K562 (cell line): ENCODE results near the gene SMIM29. TPM values are rescaled to one million over a fixed set of nuclear protein-coding genes. Genes with fewer than 3 reads are reported as not detected.

Experiments
- BCOR ChIP-seq: fragments of 450-650 bp; IDR thresholded peaks from 2 replicates; pipeline ENCODE4 v1.6.1; 2016
- CC2D1A ChIP-seq: fragments of 450-650 bp; IDR thresholded peaks from 2 replicates; pipeline ENCODE4 v1.6.1; 2017; ENCODE audit warnings: mild to moderate bottlenecking
- ELF1 ChIP-seq: fragments of 200-800 bp; sonication (Bioruptor generic); IDR thresholded peaks from 2 replicates; pipeline ENCODE4 v1.6.1; 2016; ENCODE audit warnings: missing genetic modification characterization, missing compliant biosample characterization
- EZH2 ChIP-seq: IDR thresholded peaks from 2 replicates; pipeline ENCODE4 v1.6.1; 2012; ENCODE audit warnings: low read depth, mild to moderate bottlenecking, inconsistent platforms, low read length, borderline replicate concordance
- FOXA3 ChIP-seq, 2 experiments: fragments of 450-650 bp in 1 of 2; sonication (generic) in 1 of 2; formaldehyde crosslinking; IDR thresholded peaks in 1 of 2; conservative IDR thresholded peaks in 1 of 2; 2 replicates each; pipeline versions ENCODE4 v1.4.0 to v1.8.0; 2020 to 2022; ENCODE audit warnings: mild to moderate bottlenecking in 2 of 2, missing genetic modification reagents in 1 of 2
- ILF3 ChIP-seq: fragments of 450-650 bp; IDR thresholded peaks from 2 replicates; pipeline ENCODE4 v1.6.1; 2018; ENCODE audit warnings: antibody characterized with exemption, mild to moderate bottlenecking, moderate library complexity, borderline replicate concordance
- TEAD2 ChIP-seq: fragments of 450-650 bp; IDR thresholded peaks from 2 replicates; pipeline ENCODE4 v1.6.1; 2016; ENCODE audit warnings: missing genetic modification characterization, control low read depth, missing compliant biosample characterization
- TGIF2 ChIP-seq: sonication (generic); formaldehyde crosslinking; IDR thresholded peaks from 2 replicates; pipeline ENCODE4 v1.8.1; 2022; ENCODE audit warnings: mild to moderate bottlenecking, missing genetic modification reagents, moderate library complexity
- ZNF263 ChIP-seq: sonication (generic); formaldehyde crosslinking; IDR thresholded peaks from 2 replicates; pipeline ENCODE4 v1.8.0; 2022; ENCODE audit warnings: mild to moderate bottlenecking, missing genetic modification reagents, borderline replicate concordance
- ZNF311 ChIP-seq: fragments of 250-450 bp; sonication (Bioruptor Pico); IDR thresholded peaks from 2 replicates; pipeline ENCODE4 v1.4.0; 2020; ENCODE audit warnings: mild to moderate bottlenecking, moderate library complexity
- ZNF561 ChIP-seq: fragments of 450-650 bp; formaldehyde crosslinking; conservative IDR thresholded peaks from 2 replicates; pipeline ENCODE4 v1.4.0; 2020; ENCODE audit warnings: mild to moderate bottlenecking, moderate library complexity
- ZNF583 ChIP-seq: fragments of 250-450 bp; sonication (Bioruptor Pico); IDR thresholded peaks from 2 replicates; pipeline ENCODE4 v1.4.0; 2020
- polyA plus RNA-seq, 8 experiments: library from polyadenylated mRNA; depleted of rRNA in 4 of 8; stranded (reverse) in 5 of 8; unstranded in 3 of 8; fragments of >200 nt; fragmentation: Nextera tagmentation in 2 of 8; fragmentation: Illumina TruSeq in 1 of 8; extraction: Ambion mirVana in 2 of 8; extraction: Trizol in 1 of 8; gene quantifications; 2 replicates each; pipeline versions ENCODE4 v1.2.1 to v1.2.3, GENCODE V29; 2011 to 2014; ENCODE audit warnings: inconsistent platforms in 1 of 8, missing spikeins in 1 of 8
- total RNA-seq, 7 experiments: library from RNA; depleted of rRNA in 6 of 7; stranded (reverse); fragments of >200 nt in 6 of 7; fragmentation: Illumina TruSeq in 2 of 7; extraction: Trizol in 2 of 7; gene quantifications; 2 replicates each; pipeline versions ENCODE4 v1.2.1 to v1.2.3, GENCODE V29; 2011 to 2021; ENCODE audit warnings: low replicate concordance in 1 of 7
- TF ChIP-seq, protein P1 (sequence below): fragments of 200-600 bp; sonication (generic); IDR thresholded peaks from one replicate; pipeline ENCODE4 v1.6.1; 2012; ENCODE audit warnings: mild to moderate bottlenecking, low read depth, low read length, inconsistent platforms
- TF ChIP-seq, protein P2 (sequence below): fragments of 450-650 bp; IDR thresholded peaks from 2 replicates; pipeline ENCODE4 v1.6.1; 2016; ENCODE audit warnings: borderline replicate concordance

Gene SMIM29
- total and polyA plus RNA-seq, 9 of the 15 experiments (the other 6 are each of a cell fraction or from before 2014, with no cell fraction given): 6.5 to 36.7 (median 20.9) TPM

DNA sequence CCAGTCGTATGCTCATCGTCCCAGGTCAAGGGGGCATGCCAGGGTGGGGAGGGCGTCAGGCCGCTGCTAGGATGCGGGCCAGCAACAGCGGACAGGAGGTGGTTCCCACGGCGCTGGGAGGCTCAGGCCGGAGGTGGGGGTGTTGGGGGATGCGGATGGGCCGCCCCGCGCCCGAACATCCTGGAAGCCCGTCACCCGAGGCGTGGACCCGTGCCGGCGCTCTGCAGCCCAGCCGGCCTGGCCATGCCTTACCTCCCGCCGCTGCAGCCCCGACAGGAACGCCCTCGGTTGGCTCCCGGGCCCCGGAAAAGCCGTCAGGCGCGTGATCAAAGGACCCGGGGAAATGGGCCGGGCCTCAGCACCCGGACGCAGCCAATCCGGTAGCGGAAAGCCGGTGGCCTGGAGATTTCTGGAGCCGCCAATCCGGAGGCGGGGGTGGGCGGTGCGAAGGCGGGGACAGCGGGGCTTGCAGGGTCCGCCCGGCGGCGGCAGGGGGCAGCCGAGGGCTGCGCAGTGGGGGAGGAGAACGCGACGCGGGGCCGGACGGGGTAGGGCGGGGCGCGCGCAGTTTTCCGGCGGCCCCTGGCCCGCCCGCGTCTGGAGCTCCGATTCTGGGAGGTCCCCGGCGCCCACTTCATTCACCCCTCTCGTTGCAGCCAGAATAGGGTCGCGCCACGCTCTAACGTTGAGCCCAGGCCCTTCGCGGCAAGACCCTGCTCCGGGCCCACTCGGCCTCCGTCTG lies at the start of gene SMIM29 (continued):
- TF ChIP-seq, protein P1, sequence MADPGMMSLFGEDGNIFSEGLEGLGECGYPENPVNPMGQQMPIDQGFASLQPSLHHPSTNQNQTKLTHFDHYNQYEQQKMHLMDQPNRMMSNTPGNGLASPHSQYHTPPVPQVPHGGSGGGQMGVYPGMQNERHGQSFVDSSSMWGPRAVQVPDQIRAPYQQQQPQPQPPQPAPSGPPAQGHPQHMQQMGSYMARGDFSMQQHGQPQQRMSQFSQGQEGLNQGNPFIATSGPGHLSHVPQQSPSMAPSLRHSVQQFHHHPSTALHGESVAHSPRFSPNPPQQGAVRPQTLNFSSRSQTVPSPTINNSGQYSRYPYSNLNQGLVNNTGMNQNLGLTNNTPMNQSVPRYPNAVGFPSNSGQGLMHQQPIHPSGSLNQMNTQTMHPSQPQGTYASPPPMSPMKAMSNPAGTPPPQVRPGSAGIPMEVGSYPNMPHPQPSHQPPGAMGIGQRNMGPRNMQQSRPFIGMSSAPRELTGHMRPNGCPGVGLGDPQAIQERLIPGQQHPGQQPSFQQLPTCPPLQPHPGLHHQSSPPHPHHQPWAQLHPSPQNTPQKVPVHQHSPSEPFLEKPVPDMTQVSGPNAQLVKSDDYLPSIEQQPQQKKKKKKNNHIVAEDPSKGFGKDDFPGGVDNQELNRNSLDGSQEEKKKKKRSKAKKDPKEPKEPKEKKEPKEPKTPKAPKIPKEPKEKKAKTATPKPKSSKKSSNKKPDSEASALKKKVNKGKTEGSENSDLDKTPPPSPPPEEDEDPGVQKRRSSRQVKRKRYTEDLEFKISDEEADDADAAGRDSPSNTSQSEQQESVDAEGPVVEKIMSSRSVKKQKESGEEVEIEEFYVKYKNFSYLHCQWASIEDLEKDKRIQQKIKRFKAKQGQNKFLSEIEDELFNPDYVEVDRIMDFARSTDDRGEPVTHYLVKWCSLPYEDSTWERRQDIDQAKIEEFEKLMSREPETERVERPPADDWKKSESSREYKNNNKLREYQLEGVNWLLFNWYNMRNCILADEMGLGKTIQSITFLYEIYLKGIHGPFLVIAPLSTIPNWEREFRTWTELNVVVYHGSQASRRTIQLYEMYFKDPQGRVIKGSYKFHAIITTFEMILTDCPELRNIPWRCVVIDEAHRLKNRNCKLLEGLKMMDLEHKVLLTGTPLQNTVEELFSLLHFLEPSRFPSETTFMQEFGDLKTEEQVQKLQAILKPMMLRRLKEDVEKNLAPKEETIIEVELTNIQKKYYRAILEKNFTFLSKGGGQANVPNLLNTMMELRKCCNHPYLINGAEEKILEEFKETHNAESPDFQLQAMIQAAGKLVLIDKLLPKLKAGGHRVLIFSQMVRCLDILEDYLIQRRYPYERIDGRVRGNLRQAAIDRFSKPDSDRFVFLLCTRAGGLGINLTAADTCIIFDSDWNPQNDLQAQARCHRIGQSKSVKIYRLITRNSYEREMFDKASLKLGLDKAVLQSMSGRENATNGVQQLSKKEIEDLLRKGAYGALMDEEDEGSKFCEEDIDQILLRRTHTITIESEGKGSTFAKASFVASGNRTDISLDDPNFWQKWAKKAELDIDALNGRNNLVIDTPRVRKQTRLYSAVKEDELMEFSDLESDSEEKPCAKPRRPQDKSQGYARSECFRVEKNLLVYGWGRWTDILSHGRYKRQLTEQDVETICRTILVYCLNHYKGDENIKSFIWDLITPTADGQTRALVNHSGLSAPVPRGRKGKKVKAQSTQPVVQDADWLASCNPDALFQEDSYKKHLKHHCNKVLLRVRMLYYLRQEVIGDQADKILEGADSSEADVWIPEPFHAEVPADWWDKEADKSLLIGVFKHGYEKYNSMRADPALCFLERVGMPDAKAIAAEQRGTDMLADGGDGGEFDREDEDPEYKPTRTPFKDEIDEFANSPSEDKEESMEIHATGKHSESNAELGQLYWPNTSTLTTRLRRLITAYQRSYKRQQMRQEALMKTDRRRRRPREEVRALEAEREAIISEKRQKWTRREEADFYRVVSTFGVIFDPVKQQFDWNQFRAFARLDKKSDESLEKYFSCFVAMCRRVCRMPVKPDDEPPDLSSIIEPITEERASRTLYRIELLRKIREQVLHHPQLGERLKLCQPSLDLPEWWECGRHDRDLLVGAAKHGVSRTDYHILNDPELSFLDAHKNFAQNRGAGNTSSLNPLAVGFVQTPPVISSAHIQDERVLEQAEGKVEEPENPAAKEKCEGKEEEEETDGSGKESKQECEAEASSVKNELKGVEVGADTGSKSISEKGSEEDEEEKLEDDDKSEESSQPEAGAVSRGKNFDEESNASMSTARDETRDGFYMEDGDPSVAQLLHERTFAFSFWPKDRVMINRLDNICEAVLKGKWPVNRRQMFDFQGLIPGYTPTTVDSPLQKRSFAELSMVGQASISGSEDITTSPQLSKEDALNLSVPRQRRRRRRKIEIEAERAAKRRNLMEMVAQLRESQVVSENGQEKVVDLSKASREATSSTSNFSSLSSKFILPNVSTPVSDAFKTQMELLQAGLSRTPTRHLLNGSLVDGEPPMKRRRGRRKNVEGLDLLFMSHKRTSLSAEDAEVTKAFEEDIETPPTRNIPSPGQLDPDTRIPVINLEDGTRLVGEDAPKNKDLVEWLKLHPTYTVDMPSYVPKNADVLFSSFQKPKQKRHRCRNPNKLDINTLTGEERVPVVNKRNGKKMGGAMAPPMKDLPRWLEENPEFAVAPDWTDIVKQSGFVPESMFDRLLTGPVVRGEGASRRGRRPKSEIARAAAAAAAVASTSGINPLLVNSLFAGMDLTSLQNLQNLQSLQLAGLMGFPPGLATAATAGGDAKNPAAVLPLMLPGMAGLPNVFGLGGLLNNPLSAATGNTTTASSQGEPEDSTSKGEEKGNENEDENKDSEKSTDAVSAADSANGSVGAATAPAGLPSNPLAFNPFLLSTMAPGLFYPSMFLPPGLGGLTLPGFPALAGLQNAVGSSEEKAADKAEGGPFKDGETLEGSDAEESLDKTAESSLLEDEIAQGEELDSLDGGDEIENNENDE: no peak
- TF ChIP-seq TEAD2 (no peak), FOXA3 (CRISPR knock-in tag; conservative IDR thresholded peaks at IDR 0.05 in 1 of 2, IDR thresholded peaks at IDR 0.05 in 1 of 2) (no peak), ZNF583 (CRISPR knock-in tag) (0 out of 2 replicates have a peak, but pooled peaks have one; percentile 41), ZNF311 (CRISPR knock-in tag) (no peak), CC2D1A (no peak), BCOR (peak; percentile 41; the same call in 1 of the 2 replicates), EZH2 (no peak), TGIF2 (CRISPR knock-in tag) (0 out of 2 replicates have a peak, but pooled peaks have one; percentile 18), ELF1 (tag) (peak; percentile 74), ZNF561 (CRISPR knock-in tag) (no peak), ZNF263 (CRISPR knock-in tag) (no peak), ILF3 (no peak)
- TF ChIP-seq, protein P2, sequence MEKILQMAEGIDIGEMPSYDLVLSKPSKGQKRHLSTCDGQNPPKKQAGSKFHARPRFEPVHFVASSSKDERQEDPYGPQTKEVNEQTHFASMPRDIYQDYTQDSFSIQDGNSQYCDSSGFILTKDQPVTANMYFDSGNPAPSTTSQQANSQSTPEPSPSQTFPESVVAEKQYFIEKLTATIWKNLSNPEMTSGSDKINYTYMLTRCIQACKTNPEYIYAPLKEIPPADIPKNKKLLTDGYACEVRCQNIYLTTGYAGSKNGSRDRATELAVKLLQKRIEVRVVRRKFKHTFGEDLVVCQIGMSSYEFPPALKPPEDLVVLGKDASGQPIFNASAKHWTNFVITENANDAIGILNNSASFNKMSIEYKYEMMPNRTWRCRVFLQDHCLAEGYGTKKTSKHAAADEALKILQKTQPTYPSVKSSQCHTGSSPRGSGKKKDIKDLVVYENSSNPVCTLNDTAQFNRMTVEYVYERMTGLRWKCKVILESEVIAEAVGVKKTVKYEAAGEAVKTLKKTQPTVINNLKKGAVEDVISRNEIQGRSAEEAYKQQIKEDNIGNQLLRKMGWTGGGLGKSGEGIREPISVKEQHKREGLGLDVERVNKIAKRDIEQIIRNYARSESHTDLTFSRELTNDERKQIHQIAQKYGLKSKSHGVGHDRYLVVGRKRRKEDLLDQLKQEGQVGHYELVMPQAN: peak; percentile 92
